CD8-positive, alpha-beta memory T cell (primary cell): ENCODE results near the gene NDUFAB1. TPM values are rescaled to one million over a fixed set of nuclear protein-coding genes. Genes with fewer than 3 reads are reported as not detected.
"Not testable (repeated sequence)": the region's sequence is repeated elsewhere in the genome, so short reads cannot be mapped to it uniquely, and the experiment has no call there.

ENCODE experiments used
- CTCF ChIA-PET: fragments of 350-600 bp; sonication (Branson Sonifier 250); formaldehyde crosslinking; loops from one replicate; lab custom pipeline; 2021; ENCODE audit warnings: antibody characterized with exemption; lab: Charles Lee
- POLR2A ChIA-PET: fragments of 350-600 bp; sonication (Branson Sonifier 250); formaldehyde crosslinking; loops from one replicate; lab custom pipeline; 2021; ENCODE audit warnings: antibody characterized with exemption; lab: Charles Lee
- DNase-seq, 5 donors: peaks; one replicate each; pipeline versions ENCODE4 v3.0.0 to v3.0.0-alpha.2; 2020 to 2022; ENCODE audit warnings: mixed read lengths in 1 of 5
- H3K27ac ChIP-seq: one replicate; pipeline ENCODE4 v1.7.0; 2013; ENCODE audit warnings: low read depth, mild to moderate bottlenecking, low read length, moderate library complexity
- H3K27me3 ChIP-seq: 2 replicates; pipeline ENCODE4 v1.7.0; 2013; ENCODE audit warnings: low read length, mild to moderate bottlenecking; ENCODE audit not compliant: insufficient read depth, poor library complexity, severe bottlenecking
- H3K36me3 ChIP-seq: 2 replicates; pipeline ENCODE4 v1.7.0; 2013; ENCODE audit warnings: mild to moderate bottlenecking, low read length, moderate library complexity; ENCODE audit not compliant: insufficient read depth
- H3K4me1 ChIP-seq: 2 replicates; pipeline ENCODE4 v1.7.0; 2013; ENCODE audit warnings: mild to moderate bottlenecking, low read length, moderate library complexity; ENCODE audit not compliant: insufficient read depth
- H3K4me3 ChIP-seq: 2 replicates; pipeline ENCODE4 v1.7.0; 2013; ENCODE audit warnings: mild to moderate bottlenecking, low read length
- H3K9me3 ChIP-seq: 2 replicates; pipeline ENCODE4 v1.7.0; 2013; ENCODE audit warnings: mild to moderate bottlenecking, low read length
- H3K27ac Mint-ChIP-seq, 8 donors: one replicate each; pipeline ENCODE4 v1.8.0; 2020 to 2021; ENCODE audit warnings: mixed read lengths in 8 of 8, mild to moderate bottlenecking in 6 of 8, inconsistent platforms in 3 of 8, moderate library complexity in 3 of 8
- H3K27me3 Mint-ChIP-seq, 2 donors: one replicate each; pipeline ENCODE4 v1.8.0; 2020 to 2021; ENCODE audit warnings: mixed read lengths in 2 of 2, mild to moderate bottlenecking in 1 of 2, moderate library complexity in 1 of 2
- H3K36me3 Mint-ChIP-seq, 3 donors: one replicate each; pipeline ENCODE4 v1.8.0; 2020 to 2021; ENCODE audit warnings: mixed read lengths in 3 of 3, inconsistent platforms in 1 of 3, mild to moderate bottlenecking in 1 of 3
- H3K4me1 Mint-ChIP-seq, 3 donors: one replicate each; pipeline ENCODE4 v1.8.0; 2020 to 2021; ENCODE audit warnings: mixed read lengths in 3 of 3, inconsistent platforms in 1 of 3, mild to moderate bottlenecking in 1 of 3
- H3K4me3 Mint-ChIP-seq, 7 donors: one replicate each; pipeline ENCODE4 v1.8.0; 2020 to 2021; ENCODE audit warnings: mixed read lengths in 7 of 7, mild to moderate bottlenecking in 6 of 7, moderate library complexity in 4 of 7, inconsistent platforms in 2 of 7
- H3K9me3 Mint-ChIP-seq, 5 donors: one replicate each; pipeline ENCODE4 v1.8.0; 2020 to 2022; ENCODE audit warnings: mixed read lengths in 5 of 5, mild to moderate bottlenecking in 3 of 5, moderate library complexity in 2 of 5, inconsistent platforms in 1 of 5
- polyA plus RNA-seq: library from polyadenylated mRNA; unstranded; fragments of 300-500 nt; fragmentation: Illumina TruSeq; gene quantifications from one replicate; pipeline ENCODE4 v1.2.3, GENCODE V29; 2021
- total RNA-seq, 2 experiments: library from RNA; stranded (reverse); gene quantifications; one replicate each; pipeline ENCODE4 v1.2.3, GENCODE V29; 2021

The NDUFAB1 gene
- 100 to 1,000 TPM; 163 to 167 TPM for total RNA-seq
- 217 TPM for polyA plus RNA-seq

GRCh38 chr16:23595951-23596720, at the start of gene NDUFAB1:
Gene NDUFAB1 (minus strand): TSS chr16:23596316. CDS start chr16:23596290, 26 bp downstream.
- H3K4me3 ChIP-seq: peak within 1 kb of the TSS; percentile 78
- H3K4me3 Mint-ChIP-seq: peak within 1 kb of the TSS; percentile 80 to 93 (median 84)
- H3K36me3 Mint-ChIP-seq: peaks cover 6 to 28% (median 7%) of the 10 kb centered on the region in 3 donors
- POLR2A ChIA-PET: interaction anchor here (1.0 to 1.1 kb wide), 2 partner anchors 39 to 144 kb away, joined by 3 read pairs; partner anchors contain the start of genes EARS2 and UBFD1
- peaks cover 13% of the 10 kb centered on the region for H3K4me1 ChIP-seq
- peak within 1 kb of the TSS; percentile 77 for H3K27ac ChIP-seq
- H3K36me3 ChIP-seq: peaks cover 9% of the 10 kb centered on the region
- CTCF ChIA-PET: interaction anchor here (0.9 to 1.8 kb wide), 8 partner anchors 13 to 161 kb away, joined by 3 to 7 read pairs (median 5); partner anchors contain the start of genes DCTN5 and PALB2
- no peaks in the 10 kb centered on the region for H3K9me3 ChIP-seq
- H3K27me3 Mint-ChIP-seq: no peaks in the 10 kb centered on the region
- H3K4me1 Mint-ChIP-seq: peaks cover 25 to 46% (median 30%) of the 10 kb centered on the region in 3 donors
- H3K27me3 ChIP-seq: no peaks in the 10 kb centered on the region
- H3K27ac Mint-ChIP-seq: peak within 1 kb of the TSS; percentile 63 to 92 (median 74)
- DNase-seq: peak; percentile 84 to 91 (median 89)
- H3K9me3 Mint-ChIP-seq: no peaks in the 10 kb centered on the region

- DNase-seq: no peak
- H3K27ac ChIP-seq: peak overlapping the region; percentile 3
- Mint-ChIP-seq H3K9me3 (no peaks in the 10 kb centered on the region), H3K27ac (peak overlapping the region; percentile 98 to 99 (median 98)), H3K36me3 (peaks cover 9 to 50% (median 20%) of the 10 kb centered on the region in 3 donors), H3K4me3 (peak overlapping the region; percentile 98 to 100 (median 99)), H3K4me1 (peaks cover 43 to 62% (median 60%) of the 10 kb centered on the region in 3 donors), H3K27me3 (no peaks in the 10 kb centered on the region)
- no peaks in the 10 kb centered on the region for H3K27me3 ChIP-seq
- no peaks in the 10 kb centered on the region for H3K9me3 ChIP-seq
- peak overlapping the region; percentile 99 for H3K4me3 ChIP-seq
- peaks cover 7% of the 10 kb centered on the region for H3K36me3 ChIP-seq
- ChIA-PET POLR2A (interaction anchor here (0.6 kb wide), 1 partner anchor 1981 kb away, joined by 3 read pairs; no protein-coding TSS in a partner anchor), CTCF (no interaction called here)
- peaks cover 19% of the 10 kb centered on the region for H3K4me1 ChIP-seq
These were observed 46.2 kb upstream of the NDUFAB1 start for GRCh38 chr16:23642246-23642774.

- ChIA-PET CTCF (interaction anchor here (0.6 to 1.9 kb wide), 3 partner anchors 44 to 84 kb away, joined by 3 to 7 read pairs (median 4); partner anchors contain the start of genes EARS2 and UBFD1), POLR2A (interaction anchor here (0.6 kb wide), 1 partner anchor 150 kb away, joined by 3 read pairs; no protein-coding TSS in a partner anchor)
- DNase-seq: peak; percentile 77 to 90 (median 80)
- Mint-ChIP-seq H3K27me3 (no peaks in the 10 kb centered on the region), H3K4me1 (peaks cover 36 to 51% (median 48%) of the 10 kb centered on the region in 3 donors), H3K36me3 (peaks cover 7 to 43% (median 17%) of the 10 kb centered on the region in 3 donors), H3K27ac (peak within 1 kb of the TSS; percentile 98 to 99 (median 98)), H3K4me3 (peak within 1 kb of the TSS; percentile 98 to 100 (median 99)), H3K9me3 (no peaks in the 10 kb centered on the region)
- Histone ChIP-seq H3K36me3 (peaks cover 7% of the 10 kb centered on the region), H3K4me1 (peaks cover 19% of the 10 kb centered on the region), H3K9me3 (no peaks in the 10 kb centered on the region), H3K27me3 (no peaks in the 10 kb centered on the region), H3K27ac (peak within 1 kb of the TSS; percentile 90), H3K4me3 (peak within 1 kb of the TSS; percentile 99)
These were observed 45.0 kb upstream of the NDUFAB1 start, which contains the start of the genes DCTN5 and PALB2 for GRCh38 chr16:23640931-23641765. Gene DCTN5 (plus strand): TSS chr16:23641466. CDS start chr16:23641543, 77 bp downstream. Gene PALB2 (minus strand): TSS chr16:23641310. CDS start chr16:23641157, 153 bp downstream.

GRCh38 chr16:23640615-23640930, 44.5 kb upstream of the NDUFAB1 start:
- Histone ChIP-seq H3K27me3 (no peaks in the 10 kb centered on the region), H3K9me3 (no peaks in the 10 kb centered on the region), H3K27ac (peak overlapping the region; percentile 90), H3K4me1 (peaks cover 19% of the 10 kb centered on the region), H3K36me3 (peaks cover 7% of the 10 kb centered on the region), H3K4me3 (peak overlapping the region; percentile 99)
- Mint-ChIP-seq H3K36me3 (peaks cover 4 to 43% (median 15%) of the 10 kb centered on the region in 3 donors), H3K27ac (peak overlapping the region; percentile 79 to 99 (median 98)), H3K9me3 (no peaks in the 10 kb centered on the region), H3K27me3 (no peaks in the 10 kb centered on the region), H3K4me1 (peaks cover 31 to 45% (median 43%) of the 10 kb centered on the region in 3 donors), H3K4me3 (peak overlapping the region; percentile 98 to 100 (median 99))
- DNase-seq: no peak
- CTCF ChIA-PET: interaction anchor here (0.6 to 1.9 kb wide), 2 partner anchors 10 to 44 kb away, joined by 3 to 7 read pairs; no protein-coding TSS in a partner anchor
- POLR2A ChIA-PET: interaction anchor here (0.6 kb wide), 1 partner anchor 149 kb away, joined by 3 read pairs; no protein-coding TSS in a partner anchor

GRCh38 chr16:23635958-23636357, 39.8 kb upstream of the NDUFAB1 start:
- Mint-ChIP-seq H3K27ac (peak overlapping the region in 3 of 8 donors; percentile 58 to 88 (median 71)), H3K36me3 (peaks cover 0 to 44% (median 8%) of the 10 kb centered on the region in 3 donors), H3K4me1 (peaks cover 16 to 29% (median 19%) of the 10 kb centered on the region in 3 donors), H3K4me3 (no peak overlapping the region), H3K9me3 (no peaks in the 10 kb centered on the region), H3K27me3 (no peaks in the 10 kb centered on the region)
- H3K4me3 ChIP-seq: no peak overlapping the region
- no peak for DNase-seq
- CTCF ChIA-PET: no interaction called here
- POLR2A ChIA-PET: no interaction called here
- no peak overlapping the region for H3K27ac ChIP-seq
- peaks cover 11% of the 10 kb centered on the region for H3K4me1 ChIP-seq
- H3K36me3 ChIP-seq: peaks cover 10% of the 10 kb centered on the region
- H3K9me3 ChIP-seq: no peaks in the 10 kb centered on the region
- H3K27me3 ChIP-seq: no peaks in the 10 kb centered on the region

GRCh38 chr16:23634461-23635036, 38.4 kb upstream of the NDUFAB1 start:
- H3K4me1 ChIP-seq: no peaks in the 10 kb centered on the region
- Mint-ChIP-seq H3K27me3 (no peaks in the 10 kb centered on the region), H3K36me3 (peaks cover 0 to 52% (median 12%) of the 10 kb centered on the region in 3 donors), H3K9me3 (no peaks in the 10 kb centered on the region), H3K4me1 (peaks cover 9 to 18% (median 10%) of the 10 kb centered on the region in 3 donors), H3K27ac (peak overlapping the region in 1 of 8 donors; percentile 58), H3K4me3 (no peak overlapping the region)
- no peak for DNase-seq
- CTCF ChIA-PET: no interaction called here
- H3K27me3 ChIP-seq: no peaks in the 10 kb centered on the region
- H3K4me3 ChIP-seq: no peak overlapping the region
- POLR2A ChIA-PET: no interaction called here
- no peak overlapping the region for H3K27ac ChIP-seq
- no peaks in the 10 kb centered on the region for H3K9me3 ChIP-seq
- H3K36me3 ChIP-seq: peaks cover 10% of the 10 kb centered on the region

GRCh38 chr16:23631874-23632273, 35.8 kb upstream of the NDUFAB1 start:
- H3K9me3 ChIP-seq, H3K36me3 ChIP-seq, H3K4me3 ChIP-seq, H3K9me3 Mint-ChIP-seq, H3K27ac ChIP-seq, H3K27me3 Mint-ChIP-seq, H3K27me3 ChIP-seq, H3K4me3 Mint-ChIP-seq, DNase-seq, H3K4me1 ChIP-seq, CTCF ChIA-PET, POLR2A ChIA-PET: not testable (repeated sequence)
- peaks cover 3 to 11% (median 8%) of the 10 kb centered on the region in 3 donors for H3K4me1 Mint-ChIP-seq
- peak overlapping the region in 1 of 8 donors; percentile 21 for H3K27ac Mint-ChIP-seq
- H3K36me3 Mint-ChIP-seq: peaks cover 0 to 65% (median 20%) of the 10 kb centered on the region in 3 donors
